ENCODE results near the gene PITPNM2.
A peak's percentile ranks its signal among the peaks of the same experiment; 100 is the strongest.

The PITPNM2 gene

DNA sequence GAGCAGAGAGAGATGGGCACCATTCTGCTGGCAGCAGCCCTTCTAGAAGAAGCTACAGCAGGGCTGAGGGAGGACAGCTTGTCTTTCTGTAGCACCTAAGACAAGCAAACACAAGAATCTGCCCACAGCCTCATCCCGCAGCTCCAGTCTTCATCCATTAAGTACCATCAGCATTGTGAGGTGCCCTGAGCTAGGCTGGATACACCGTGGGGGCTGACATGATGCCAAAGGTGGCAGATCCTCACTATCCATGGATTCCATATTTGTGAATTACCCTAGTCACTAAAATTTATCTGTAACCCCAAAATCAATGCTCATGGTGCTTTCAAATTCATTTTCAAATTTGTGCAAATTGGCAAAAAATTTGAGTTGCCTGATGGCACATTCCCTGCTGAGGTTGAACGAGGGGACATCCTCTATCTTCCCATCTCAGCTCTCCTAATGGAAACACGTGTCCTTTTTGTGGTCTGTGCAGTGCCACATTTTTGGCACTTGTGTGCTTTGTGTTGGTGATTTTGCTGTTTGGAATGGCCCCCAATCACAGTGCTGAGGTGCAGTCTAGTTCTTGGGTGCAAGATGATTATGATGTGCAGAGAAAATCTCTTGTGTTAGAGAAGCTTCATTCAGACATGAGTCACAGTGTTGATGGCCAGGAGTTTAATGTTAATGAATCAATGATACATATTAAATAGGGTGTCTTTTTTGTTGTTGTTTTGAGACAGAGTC lies 7.0 kb downstream of the PITPNM2 start:
- DNase-seq: no peak

- DNase-seq: peak; percentile 47
Measured at GRCh38 chr12:123142921-123143735, 7.8 kb downstream of the PITPNM2 start.

DNA sequence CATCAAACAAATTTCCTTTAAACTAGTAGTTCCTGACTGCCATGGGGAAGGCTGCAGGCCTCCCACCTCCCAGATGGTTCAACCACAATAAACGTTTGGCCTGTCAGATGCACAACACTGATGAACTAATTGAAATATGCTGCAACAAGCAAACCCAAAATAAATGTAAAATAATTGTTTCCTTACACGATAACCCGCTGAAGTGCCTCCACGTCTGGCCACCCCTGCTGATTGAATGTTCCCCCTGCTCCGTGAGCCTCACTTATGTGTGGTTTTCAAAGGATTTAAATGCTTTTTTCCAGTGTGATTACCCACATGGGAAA lies 8.4 kb downstream of the PITPNM2 start:
- DNase-seq: no peak

- DNase-seq: no peak
Measured at GRCh38 chr12:123141615-123142517, 9.0 kb downstream of the PITPNM2 start.

- DNase-seq: no peak
Measured at GRCh38 chr12:123140676-123141614, 9.9 kb downstream of the PITPNM2 start.

- peak; percentile 67 for DNase-seq
Measured at GRCh38 chr12:123139926-123140675, 10.8 kb downstream of the PITPNM2 start.

DNA sequence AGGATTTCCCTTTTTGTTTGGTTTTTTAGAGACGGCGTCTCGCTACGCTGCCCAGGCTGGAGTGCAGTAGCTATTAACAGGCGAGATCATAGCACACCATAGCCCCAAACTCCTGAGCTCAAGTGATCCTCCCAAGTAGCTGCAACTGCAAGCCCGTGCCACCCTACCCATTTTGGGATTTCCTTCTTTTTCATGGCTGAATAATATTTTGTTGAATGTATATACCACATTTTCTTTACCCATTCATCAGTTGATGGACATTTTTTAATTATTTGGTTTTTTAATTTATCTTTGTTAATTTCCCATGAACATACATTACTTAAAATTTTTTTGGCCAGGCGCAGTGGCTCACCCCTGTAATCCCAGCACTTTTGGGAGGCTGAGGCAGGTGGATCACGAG lies 15.2 kb downstream of the PITPNM2 start:
- no peak for DNase-seq

- no peak for DNase-seq
Measured at GRCh38 chr12:123134826-123135225, 16.1 kb downstream of the PITPNM2 start.

- DNase-seq: no peak
Measured at GRCh38 chr12:123134271-123134671, 16.6 kb downstream of the PITPNM2 start.

GRCh38 chr12:123133701-123134100 lies 17.2 kb downstream of the PITPNM2 start:
- no peak for DNase-seq

- DNase-seq: no peak
Measured at GRCh38 chr12:123132951-123133619, 17.8 kb downstream of the PITPNM2 start.

DNA sequence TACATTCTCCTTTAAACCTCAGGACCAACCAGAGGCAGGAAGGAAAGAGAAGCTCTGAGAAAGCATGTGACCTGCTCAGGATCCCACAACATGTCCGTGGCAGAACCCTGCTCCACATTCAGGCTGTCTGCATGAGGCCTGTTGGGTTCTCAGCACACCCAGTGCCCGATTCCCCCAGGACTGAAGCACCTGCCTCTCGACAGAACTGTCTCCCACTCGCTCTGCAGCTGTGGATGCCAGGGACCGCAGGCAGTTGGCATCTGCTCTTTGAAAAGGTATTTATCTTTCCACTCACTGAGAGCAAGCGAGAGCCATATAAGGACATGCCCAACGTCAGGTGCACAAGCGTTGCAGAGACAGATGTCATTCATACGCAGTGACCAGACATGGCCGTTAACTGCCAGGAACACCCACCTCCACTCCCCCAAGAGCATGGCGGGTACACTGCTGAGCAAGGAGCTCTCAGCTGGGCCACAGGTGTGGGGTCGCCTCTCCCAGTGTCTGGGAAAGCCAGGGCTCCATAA lies 18.9 kb downstream of the PITPNM2 start:
- peak; percentile 98 for DNase-seq

DNA sequence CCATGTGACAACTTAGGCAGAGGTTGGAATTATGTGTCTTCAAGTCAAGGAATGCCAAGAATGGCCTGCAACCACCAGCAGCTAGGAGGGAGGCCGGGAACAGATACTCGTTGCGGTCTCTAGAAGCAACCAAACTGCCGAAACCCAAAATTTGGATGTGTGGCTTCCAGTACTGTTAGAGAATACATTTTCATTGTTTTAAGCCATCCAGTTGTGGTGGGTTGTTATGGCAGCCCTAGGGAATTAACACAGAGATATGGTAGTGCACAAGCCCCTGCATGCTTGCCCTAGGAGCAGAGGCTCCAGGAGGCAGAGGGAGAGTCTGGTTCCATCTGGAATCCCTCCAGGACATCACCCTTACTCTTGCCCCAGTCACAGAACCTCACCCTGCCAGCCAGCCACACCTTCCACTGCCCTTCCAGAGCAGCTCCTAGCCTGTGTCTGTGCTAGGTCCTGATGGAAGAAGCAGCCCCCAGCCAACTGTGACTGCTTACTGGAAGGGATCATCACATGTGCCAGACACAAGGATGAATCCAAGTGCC lies 19.5 kb downstream of the PITPNM2 start:
- no peak for DNase-seq

GRCh38 chr12:123129621-123130020 lies 21.3 kb downstream of the PITPNM2 start:
- no peak for DNase-seq

- no peak for DNase-seq
Measured at GRCh38 chr12:123127182-123127495, 23.8 kb downstream of the PITPNM2 start.

DNA sequence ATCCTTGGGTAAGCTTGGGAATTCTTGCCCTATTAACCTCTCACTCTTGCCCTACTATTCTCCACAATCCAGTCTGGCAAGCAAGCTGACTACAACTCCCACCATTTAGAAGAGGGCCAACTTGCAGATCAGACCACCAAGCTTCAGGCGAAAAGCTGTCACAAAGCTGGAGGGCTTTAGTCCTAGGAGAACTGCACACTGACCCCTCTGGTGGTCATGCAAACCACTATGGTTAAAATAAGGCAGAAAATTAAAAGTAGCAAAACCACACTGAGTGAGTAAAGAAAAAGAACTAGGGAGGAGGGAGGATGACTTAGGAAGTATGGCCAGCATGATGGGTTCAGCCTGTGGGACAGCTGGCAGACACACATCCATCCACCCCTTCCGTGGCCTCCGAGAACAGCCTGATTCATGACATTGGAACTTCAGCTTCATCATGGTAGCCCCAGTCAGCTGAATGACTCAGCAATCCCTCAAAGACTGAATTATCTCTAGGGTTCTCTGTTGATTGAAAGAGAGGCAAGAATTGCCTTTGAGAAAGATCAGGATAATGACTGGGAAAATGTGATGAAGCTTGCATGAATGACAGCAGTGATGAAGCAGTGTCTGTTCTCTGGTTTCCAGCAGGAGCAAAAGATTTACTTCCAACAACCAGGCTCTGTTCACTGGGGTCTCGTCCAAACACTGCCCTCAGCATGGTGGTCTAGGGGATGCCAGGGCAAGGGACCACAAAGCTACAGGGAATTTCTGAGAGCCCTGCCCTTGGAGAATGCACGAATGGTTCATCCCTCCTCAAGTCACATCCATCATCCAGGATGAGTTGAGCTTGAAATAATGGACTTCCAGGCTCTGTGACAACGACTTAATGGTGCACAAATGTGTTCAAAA lies 24.4 kb downstream of the PITPNM2 start:
- DNase-seq: no peak

DNA sequence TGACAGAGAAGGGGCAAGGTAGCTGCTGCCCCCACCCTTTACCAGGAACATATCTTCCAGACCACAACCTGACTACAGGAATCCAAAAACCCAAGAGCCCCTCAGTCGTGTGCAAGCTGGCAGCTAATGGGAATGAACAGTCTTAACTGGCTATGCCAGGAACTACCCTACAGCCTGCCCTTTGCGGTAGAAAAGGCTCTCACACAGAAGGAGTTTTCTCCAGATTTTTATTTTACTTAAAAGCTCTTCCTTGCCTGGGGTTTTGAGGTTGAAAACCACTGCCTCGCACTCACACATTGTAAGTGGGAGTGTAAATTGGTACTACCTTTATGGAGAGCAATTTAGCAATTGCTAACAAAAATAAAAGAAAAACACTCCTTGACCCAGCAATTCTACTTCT lies 28.3 kb downstream of the PITPNM2 start:
- no peak for DNase-seq

DNA sequence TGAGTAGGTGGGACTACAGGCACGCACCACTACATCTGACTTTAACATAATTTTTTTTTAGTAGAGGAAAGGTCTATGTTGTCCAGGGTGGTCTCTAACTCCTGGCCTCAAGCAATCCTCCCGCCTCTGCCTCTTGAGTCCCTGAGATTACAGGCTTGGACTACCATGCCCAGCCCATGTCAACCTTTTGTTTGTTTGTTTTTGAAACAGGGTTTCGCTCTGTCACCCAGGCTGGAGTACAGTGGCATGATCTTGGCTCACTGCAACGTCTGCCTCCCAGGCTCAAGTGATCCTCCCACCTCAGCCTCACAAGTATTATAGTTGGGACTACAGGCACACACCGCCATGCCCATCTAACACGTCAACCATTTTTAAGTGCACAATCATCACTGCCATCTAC lies 29.2 kb downstream of the PITPNM2 start:
- DNase-seq: no peak

DNA sequence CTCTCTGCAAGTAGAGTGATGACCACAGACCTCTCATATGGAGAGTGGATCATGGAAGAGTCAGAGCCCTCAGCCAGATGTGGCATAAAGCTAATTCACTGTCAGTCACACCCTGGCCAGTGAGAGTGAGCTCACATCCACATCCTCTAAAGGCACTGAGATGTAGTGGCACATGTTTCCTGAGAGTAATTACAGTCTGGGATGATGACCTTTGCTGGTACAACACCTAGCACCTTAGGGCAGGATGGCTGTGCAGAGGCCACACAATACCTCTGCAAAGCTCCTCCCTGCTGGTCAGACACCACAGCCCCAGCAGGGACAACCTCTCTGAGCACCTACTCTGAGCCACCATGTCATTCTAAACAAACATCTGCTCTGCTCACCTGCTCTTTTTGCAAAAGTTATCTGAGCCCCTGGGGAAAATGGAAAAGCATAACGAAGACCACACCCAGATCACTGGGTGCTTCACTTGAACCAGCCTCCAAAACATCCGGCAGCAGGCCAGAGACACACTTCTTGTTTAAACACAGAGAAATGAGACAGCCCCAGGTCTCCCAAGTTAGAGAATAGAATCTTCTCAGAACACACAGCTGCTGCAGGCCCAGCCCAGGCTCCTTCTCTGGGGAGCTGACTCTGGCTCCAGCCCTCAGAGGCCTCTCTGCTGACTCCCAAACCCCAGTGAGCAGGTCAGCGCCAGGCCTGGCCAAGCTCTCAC lies 30.3 kb downstream of the PITPNM2 start:
- peak; percentile 54 for DNase-seq

Data from NCI-H146 (cell line).